Mesothelial cell of epicardium (in vitro differentiated cells): ENCODE measurements around the gene CLNS1A. TPM values are rescaled to one million over a fixed set of nuclear protein-coding genes. Genes with fewer than 3 reads are reported as not detected.

Experiments used
- DNase-seq, 2 experiments: peaks; one replicate each; pipeline ENCODE4 v3.0.0; 2021; ENCODE audit warnings: low spot score in 2 of 2; ENCODE audit not compliant: unreplicated experiment in 2 of 2
- H3K27ac Mint-ChIP-seq: 2 replicates; pipeline ENCODE4 v1.8.0; 2021; ENCODE audit warnings: mixed read lengths
- H3K27me3 Mint-ChIP-seq: 2 replicates; pipeline ENCODE4 v1.8.0; 2021; ENCODE audit warnings: low read depth, mixed read lengths
- H3K36me3 Mint-ChIP-seq: 2 replicates; pipeline ENCODE4 v1.8.0; 2021; ENCODE audit warnings: mixed read lengths
- H3K4me1 Mint-ChIP-seq: 2 replicates; pipeline ENCODE4 v1.8.0; 2021; ENCODE audit warnings: mixed read lengths
- H3K4me3 Mint-ChIP-seq: 2 replicates; pipeline ENCODE4 v1.8.0; 2021; ENCODE audit warnings: mild to moderate bottlenecking, moderate library complexity, mixed read lengths
- H3K9me3 Mint-ChIP-seq: 2 replicates; pipeline ENCODE4 v1.8.0; 2021; ENCODE audit warnings: mixed read lengths
- total RNA-seq: library from RNA; stranded (reverse); gene quantifications from 3 replicates; pipeline ENCODE4 v1.2.1, GENCODE V29; 2021
- TF ChIP-seq, protein P1 (sequence below): fragments of 200-600 bp; sonication (generic); IDR thresholded peaks from one replicate; pipeline ENCODE4 v1.5.0; 2021; ENCODE audit warnings: antibody characterized with exemption; ENCODE audit not compliant: unreplicated experiment

The CLNS1A gene
- total RNA-seq, 1 donor from 2014 or later: 151 TPM

DNA sequence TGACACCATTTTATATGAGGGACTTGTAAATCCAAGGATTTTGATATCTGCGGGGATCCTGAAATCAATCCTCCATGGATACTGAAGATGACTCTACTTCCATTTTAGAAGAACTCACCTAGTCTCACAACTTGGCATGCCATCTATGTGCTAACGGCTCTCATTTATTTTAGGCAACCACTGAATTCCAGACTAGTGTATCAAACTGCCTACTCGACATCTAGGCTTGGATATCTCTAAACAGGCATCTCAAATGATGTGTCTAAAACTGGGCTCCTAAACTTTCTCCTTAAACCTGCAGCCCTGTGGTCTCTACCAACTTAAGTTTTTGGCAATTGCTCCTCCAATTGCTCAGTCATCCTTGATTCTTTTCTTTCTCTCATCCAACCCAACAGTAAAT is 31.2 kb upstream of the CLNS1A start:
- DNase-seq: no peak
- no peaks in the 10 kb centered on the region for H3K4me1 Mint-ChIP-seq
- H3K4me3 Mint-ChIP-seq: no peak overlapping the region
- no peak overlapping the region for H3K27ac Mint-ChIP-seq
- no peaks in the 10 kb centered on the region for H3K27me3 Mint-ChIP-seq
- no peaks in the 10 kb centered on the region for H3K9me3 Mint-ChIP-seq
- H3K36me3 Mint-ChIP-seq: peaks cover 44% of the 10 kb centered on the region
- TF ChIP-seq, protein P1, sequence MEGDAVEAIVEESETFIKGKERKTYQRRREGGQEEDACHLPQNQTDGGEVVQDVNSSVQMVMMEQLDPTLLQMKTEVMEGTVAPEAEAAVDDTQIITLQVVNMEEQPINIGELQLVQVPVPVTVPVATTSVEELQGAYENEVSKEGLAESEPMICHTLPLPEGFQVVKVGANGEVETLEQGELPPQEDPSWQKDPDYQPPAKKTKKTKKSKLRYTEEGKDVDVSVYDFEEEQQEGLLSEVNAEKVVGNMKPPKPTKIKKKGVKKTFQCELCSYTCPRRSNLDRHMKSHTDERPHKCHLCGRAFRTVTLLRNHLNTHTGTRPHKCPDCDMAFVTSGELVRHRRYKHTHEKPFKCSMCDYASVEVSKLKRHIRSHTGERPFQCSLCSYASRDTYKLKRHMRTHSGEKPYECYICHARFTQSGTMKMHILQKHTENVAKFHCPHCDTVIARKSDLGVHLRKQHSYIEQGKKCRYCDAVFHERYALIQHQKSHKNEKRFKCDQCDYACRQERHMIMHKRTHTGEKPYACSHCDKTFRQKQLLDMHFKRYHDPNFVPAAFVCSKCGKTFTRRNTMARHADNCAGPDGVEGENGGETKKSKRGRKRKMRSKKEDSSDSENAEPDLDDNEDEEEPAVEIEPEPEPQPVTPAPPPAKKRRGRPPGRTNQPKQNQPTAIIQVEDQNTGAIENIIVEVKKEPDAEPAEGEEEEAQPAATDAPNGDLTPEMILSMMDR: no peak

DNA sequence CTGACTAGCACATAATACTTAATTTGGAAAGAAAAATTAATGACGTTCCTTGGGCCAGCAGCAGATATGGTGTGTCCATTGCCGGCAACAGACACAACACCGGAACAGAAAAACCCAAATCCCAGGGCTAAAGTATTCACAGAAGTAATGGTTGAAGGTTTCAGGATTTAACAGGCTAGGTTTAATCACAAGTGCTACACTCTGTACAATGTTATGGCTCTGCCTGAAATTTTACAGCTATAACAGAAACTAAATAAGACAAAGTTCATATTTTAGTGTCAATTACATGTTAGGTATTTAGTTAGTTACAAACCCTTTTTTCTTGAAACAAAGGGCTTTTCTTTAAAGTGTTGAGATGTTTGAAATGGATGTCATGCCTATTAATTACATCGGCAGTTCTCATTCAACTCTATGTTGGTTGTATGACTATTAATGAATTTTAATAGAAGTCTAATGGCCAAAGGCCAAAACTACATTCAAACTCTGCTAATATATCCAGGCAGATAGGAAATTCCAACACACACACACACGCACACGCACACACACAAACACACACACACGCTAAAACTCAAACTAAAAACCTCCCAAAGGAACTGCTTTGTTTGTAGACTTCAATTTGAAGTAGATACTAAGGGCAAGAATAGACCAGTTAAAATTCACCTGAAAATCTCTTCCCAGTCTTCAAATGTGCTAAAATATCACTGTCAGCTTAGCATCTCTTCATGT is 27.8 kb upstream of the CLNS1A start:
- no peak overlapping the region for H3K4me3 Mint-ChIP-seq
- H3K4me1 Mint-ChIP-seq: no peaks in the 10 kb centered on the region

GRCh38 chr11:77661670-77662069 is 24.1 kb upstream of the CLNS1A start:
- H3K36me3 Mint-ChIP-seq: peaks cover 2% of the 10 kb centered on the region
- TF ChIP-seq, protein P1: no peak
- H3K4me3 Mint-ChIP-seq: no peak overlapping the region
- H3K27me3 Mint-ChIP-seq: no peaks in the 10 kb centered on the region
- no peaks in the 10 kb centered on the region for H3K9me3 Mint-ChIP-seq
- no peak for DNase-seq
- H3K27ac Mint-ChIP-seq: no peak overlapping the region
- H3K4me1 Mint-ChIP-seq: peaks cover 3% of the 10 kb centered on the region

More for the DNA sequence above, 27.8 kb upstream of the CLNS1A start:
- Mint-ChIP-seq H3K36me3 (peaks cover 25% of the 10 kb centered on the region), H3K27ac (no peak overlapping the region), H3K9me3 (no peaks in the 10 kb centered on the region), H3K27me3 (no peaks in the 10 kb centered on the region)
- TF ChIP-seq, protein P1: no peak
- no peak for DNase-seq

GRCh38 chr11:77660947-77661346 is 23.4 kb upstream of the CLNS1A start:
- Mint-ChIP-seq H3K4me1 (peaks cover 3% of the 10 kb centered on the region), H3K9me3 (no peaks in the 10 kb centered on the region), H3K27me3 (no peaks in the 10 kb centered on the region), H3K4me3 (no peak overlapping the region), H3K36me3 (peaks cover 2% of the 10 kb centered on the region), H3K27ac (no peak overlapping the region)
- no peak for DNase-seq
- TF ChIP-seq, protein P1: no peak

DNA sequence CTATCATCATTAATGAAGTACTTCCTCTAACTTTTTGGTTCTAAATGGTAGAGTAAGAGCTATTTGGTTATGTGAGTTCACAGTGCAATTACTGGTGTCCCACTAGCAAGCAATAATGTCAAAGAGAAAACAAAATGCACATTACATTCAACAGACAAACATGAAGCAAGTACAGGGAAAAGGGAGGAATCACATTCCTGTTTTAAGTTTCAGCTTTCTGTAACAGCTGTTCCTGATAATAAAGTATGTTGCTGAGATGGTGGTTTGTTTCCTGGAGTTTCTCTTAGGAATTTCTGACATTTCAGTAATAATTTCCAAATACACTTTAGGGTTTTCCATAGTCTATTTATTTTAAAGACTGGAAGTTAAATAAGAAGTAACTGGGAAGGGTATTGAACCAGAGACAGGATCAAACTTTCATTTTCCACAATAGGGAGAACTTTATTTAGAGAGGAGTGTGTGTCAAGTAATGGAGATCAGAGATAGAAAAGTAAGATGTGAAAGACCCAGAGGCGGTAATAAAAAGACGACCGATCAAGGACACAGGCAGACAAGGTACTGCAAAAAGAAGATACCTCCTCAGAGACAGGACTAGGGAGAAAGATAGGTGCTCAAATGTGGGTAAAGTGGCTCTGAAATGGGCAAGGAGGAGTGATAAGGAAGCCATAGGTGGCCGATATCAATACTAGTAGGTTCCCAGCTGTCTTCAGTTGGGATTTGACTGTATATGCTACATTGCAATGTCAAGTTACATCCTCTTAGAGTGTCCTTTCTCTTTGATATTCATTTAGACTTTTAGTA is 20.8 kb upstream of the CLNS1A start:
- no peak for DNase-seq
- Mint-ChIP-seq H3K36me3 (no peaks in the 10 kb centered on the region), H3K4me1 (peaks cover 3% of the 10 kb centered on the region), H3K4me3 (no peak overlapping the region), H3K27ac (peak overlapping the region; percentile 77), H3K9me3 (no peaks in the 10 kb centered on the region), H3K27me3 (no peaks in the 10 kb centered on the region)
- TF ChIP-seq, protein P1: no peak
